UCSD-AML1 (cell line): Measurements from ENCODE around the gene MSL3B.
A peak's percentile ranks its signal among the peaks of the same experiment; 100 is the strongest.
"Not testable (repeated sequence)": the region's sequence is repeated elsewhere in the genome, so short reads cannot be mapped to it uniquely, and the experiment has no call there.

Experiments
- DNase-seq: peaks from one replicate; lab custom pipeline; 2025; ENCODE audit not compliant: unreplicated experiment; lab: John Stamatoyannopoulos, UW

The MSL3B gene

DNA sequence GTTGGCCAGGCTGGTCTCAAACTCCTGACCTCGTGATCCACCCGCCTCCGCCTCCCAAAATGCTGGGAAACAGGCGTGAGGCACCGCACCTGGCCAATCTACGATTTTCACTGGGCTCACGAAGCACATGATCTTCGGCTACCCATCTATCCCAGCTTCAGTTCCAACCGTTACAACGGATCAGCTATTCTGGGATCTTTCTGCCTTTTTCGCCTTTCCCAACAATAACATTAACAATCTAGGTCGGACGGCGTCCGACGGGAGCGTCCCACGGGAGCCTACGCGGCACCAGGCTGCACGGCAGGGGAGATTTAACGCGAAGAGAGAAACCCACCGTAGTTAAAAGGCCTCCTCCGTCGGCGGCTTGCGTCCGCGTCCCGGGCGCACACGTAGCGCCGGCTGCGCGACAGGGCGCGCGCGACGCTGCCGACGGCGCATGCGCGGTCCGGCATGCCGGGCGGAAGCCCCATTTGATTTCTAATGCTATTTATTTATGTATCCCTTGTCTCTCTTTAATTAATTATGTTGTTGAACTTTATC is at the start of gene MSL3B:
Gene MSL3B, minus strand, starts transcription at position 394 of the 540 bp plus-strand sequence.
- no peak for DNase-seq

DNA sequence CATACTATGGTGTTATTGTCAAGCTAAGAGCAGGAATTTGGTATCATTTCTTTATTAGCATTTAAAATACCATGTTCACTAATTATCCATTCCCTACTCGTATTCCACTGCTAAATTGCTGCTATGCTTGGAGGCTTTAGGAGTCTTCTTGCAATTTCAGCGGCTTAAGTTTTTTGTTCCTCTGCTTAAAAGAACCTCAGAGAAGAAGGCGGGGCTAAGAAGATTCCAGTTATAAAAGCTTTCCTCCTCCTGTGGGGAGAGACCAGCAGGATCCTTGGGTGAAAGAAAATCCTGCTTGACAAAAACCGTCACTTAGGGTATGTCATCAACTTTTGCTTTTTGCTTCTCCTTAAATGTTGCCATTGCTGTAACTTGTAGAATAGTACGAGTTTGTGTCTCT is 48.9 kb upstream of the MSL3B start, which contains the start of gene TRPM8:
Gene TRPM8, plus strand, starts transcription at position 258 of the 400 bp plus-strand sequence. CDS start 9,165 bp downstream, outside the sequence.
- DNase-seq = no peak

DNA sequence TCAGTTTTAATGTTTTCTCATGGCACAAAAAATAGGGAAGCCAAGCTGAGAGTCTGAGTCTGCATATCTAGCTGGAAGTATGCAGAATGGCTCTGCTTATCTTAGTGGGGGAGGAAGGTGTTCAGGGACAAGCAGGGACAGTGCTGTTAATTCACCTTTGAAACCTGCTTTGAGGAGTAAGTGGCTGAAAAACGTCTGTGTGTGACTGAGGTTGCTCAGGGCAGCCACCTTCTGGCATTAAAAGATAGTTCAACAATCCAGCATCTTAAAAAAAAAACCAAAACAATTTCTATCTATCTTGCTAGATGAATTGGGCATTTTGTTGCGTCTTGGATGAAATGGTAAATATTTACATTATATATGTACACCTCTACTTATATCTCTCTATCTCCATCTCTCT is 46.9 kb upstream of the MSL3B start:
- no peak for DNase-seq

DNA sequence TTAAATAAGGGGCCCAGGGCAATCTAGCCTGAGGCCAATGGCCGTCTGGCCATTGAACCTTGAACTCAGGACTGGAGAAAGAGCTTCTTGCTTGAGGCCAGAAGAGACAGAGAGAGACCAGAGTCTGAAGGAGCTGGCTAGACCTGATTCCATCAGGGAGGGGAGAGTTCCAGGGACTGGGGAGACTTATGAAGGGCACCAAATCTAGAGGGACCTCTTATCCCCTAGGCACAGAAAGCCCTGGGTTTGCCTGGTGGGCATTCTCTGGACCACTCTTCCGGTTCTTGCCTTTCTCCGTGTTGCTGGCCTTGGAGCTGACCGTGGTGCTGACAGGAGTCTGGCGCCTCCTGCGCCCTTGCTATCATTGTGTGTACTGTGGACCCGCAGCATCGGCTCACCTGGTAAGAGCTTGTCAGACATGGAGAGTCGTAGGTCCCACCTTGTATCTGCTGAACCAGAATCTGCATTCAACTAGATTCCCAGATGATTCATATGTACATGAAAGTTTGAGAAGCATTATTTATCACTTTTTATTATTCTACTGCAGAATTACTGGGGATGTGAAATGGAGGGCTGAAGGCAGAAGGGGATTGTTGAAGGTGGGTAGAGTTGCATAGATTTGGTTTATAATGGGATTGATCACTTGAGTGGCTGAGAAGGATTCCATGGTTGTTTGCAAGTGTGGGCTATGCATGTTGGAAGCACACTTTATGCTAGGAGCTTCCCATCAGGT is 44.7 kb upstream of the MSL3B start:
- peak; percentile 29 for DNase-seq

DNA sequence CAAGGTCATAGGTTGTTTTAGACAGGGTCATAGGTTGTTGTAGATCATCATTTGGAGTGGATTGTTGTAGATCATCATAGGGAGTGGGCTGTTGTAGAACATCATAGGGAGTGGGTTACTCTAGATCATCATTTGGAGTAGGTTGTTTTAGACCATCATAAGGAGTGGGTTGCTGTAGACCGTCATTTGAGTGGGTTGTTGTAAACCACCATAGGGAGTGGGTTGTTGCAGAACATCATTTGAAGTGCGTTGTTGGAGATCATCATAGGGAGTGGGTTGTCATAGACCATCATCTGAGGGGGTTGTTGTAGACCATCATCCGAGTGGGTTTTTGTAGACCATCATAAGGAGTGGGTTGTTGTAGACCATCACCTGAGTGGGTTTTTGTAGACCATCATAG is 39.4 kb upstream of the MSL3B start:
- no peak for DNase-seq

DNA sequence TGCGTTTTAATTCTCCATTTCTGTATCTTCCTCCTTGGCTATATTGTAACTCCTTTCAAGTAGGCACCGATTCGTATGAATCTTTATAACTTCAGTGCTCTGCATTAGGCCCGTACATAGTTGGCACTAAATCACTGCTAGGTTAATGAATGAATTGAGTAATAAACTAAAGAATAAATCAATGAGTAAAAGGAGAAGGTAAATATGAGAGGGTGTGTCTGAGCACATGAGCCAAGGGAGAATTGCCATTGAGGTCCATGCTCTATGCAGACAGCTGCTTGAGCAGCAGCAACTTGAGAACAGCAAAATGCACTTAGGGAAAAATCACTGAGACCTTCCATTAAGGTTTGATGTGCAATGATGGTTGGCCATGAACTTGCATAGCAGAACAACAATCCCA is 37.8 kb upstream of the MSL3B start:
- no peak for DNase-seq

DNA sequence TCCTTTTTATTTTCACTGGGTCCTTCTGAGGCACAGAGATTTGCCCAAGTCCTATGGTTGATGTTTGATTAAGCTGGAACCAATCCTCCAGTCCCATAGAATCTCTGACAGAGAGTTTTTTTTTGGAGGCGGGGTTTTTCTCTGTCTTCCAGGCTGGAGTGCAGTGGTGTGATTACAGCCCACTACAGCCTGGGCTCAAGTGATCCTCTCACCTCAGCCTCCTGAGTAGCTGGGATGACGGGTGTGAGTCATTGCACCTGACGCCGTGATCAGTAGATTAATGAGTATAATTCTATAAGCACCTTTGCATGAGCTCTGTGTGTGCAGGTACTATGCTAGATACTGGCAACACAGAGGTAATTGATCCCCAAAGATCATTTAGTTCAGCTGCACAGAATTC is 33.7 kb upstream of the MSL3B start:
- no peak for DNase-seq

DNA sequence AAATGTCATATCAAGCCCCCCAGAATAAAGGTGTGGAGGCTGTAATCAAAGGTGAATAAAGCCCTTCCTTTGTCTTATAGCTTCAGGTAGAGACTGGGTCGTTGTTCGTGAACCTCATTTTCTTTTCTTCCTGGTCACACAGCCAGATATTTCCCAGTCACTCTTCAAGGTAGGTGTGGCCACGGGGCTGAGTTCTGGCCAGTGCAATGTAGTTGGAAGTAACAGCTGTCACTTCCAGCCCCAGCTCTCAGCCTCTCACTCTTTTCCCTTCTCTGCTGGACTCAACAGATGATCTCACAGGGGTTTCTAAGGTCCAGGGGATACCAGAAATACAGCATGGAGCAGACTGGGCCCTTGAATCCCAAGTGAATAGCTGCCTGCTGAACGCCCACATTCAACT is 33.2 kb upstream of the MSL3B start:
- no peak for DNase-seq

DNA sequence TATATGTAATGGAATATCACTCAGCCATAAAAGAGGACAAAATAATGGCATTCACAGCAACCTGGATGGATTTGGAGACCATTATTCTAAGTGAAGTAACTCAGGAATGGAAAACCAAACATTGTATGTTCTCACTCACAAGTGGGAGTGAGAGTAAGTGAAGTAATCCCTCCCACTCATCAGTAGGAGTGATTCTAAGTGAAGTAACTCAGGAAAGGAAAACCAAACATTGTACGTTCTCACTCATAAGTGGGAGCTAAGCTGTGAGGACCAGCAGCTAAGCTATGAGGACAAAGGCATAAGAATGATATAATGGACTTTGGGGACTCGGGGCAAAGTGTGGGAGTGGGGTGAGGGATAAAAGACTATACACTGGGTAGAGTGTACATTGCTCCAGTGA is 28.1 kb upstream of the MSL3B start:
- not testable (repeated sequence) for DNase-seq

DNA sequence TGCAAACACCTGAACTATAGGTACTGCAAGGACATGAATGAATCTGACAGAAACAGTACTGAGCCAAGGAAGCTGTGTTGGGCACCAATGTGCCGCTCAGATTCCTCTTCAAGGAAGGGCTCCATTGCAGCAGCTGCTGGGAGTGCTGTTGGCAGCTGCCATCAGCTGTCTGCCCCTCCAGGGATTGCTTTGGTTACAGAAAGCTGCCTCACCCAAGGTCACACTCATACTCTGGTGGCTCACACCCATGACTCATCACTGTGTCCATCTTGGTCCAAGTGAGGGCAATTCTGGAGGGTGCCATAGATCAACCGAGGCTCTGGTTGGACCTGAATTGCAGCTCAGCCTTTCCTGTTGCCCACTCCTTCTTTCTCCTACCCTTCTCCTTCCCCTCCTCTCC is 24.6 kb upstream of the MSL3B start:
- no peak for DNase-seq

DNA sequence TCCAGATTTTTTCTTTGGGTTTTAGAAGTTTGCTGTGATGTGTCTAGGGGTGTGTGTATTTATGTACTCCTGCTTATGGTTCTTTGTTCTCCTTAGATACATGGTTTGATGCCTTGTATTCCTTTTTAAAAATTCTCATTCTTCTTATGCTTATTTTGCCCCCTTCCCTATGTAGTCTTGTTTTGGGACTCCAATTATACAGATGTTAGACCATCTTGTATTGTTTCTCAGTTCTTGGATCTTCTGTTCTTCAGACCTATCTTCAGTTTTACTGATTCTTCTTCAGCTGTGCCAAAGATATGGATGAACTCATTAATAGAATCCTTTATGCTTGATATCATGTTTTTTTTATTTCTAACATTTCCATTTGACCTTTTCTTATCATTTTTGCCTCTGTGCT is 14.2 kb upstream of the MSL3B start:
- DNase-seq = no peak

DNA sequence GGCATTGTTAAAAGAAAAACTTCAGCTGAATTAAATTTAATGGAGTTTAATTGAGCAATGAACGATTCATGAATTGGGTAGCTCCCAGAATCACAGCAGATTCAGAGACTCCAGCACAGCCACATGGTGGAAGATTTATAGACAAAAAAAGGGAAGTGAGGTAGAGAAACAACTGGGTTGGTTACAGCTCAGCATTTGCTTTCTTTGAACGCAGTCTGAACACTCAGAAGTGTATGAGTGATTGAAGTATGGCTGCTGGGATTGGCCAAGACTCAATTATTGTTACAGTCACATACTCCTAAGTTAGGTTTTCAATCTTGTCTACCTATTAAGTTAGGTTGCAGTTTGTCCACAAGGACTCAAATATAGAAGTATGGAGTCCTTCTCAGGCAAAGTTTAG is 3.9 kb upstream of the MSL3B start:
- not testable (repeated sequence) for DNase-seq

DNA sequence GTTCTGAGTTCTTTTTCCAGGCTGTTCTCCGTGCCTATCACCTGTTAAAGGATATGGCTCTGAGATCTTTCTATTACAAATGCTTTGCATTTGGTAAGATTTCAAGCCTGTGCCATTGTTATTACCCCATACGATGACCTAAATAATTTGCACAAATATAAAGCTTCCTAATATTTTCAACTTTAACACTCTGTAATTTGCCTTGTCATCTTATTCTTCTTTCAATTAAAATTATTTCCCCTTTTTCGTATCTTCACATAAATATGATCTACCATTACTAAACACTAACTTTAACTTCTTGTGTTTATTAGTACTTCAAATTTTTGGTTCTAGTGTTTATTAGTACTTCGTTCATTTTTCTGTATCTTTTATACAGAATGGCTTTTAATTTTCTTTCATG is 3.2 kb upstream of the MSL3B start:
- no peak for DNase-seq

DNA sequence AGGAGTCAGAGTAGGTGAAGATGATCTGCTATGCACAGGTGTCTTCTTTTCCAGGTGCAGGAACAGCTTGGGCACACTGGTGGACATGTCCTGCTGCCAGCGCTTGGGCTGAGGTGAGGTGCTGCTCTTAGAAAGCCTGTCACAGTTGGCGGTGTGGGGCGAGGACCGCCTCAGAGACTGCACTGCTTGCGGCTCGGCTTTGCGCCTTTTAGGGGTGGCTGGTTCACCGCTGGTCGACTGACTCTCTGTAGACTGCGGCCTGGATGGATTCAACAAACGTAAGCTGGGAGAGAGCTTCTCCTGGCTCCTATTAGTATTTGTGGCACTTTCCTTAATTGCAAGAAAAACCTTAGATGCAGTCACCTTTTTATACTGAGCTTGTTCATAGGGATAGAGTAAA is 1.7 kb downstream of the MSL3B start:
- no peak for DNase-seq

DNA sequence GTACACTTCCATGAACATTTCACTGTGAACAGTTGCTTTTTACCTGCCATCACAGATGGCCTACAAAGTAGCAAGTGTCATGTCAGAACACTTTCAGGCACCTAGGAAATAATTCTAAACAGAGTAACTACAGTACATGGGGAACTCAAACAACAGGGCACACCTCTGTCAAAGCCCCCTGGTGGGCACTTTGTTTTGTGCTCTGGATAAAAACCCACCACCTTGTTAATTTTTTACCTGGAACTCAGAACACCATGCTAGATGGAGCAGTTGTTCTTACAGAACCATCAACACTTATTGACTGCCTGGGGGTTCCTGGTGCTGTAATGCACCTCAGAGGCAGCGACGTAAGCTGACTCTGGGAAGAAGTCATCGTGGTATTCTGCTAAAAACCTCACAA is 2.3 kb downstream of the MSL3B start:
- DNase-seq = no peak

DNA sequence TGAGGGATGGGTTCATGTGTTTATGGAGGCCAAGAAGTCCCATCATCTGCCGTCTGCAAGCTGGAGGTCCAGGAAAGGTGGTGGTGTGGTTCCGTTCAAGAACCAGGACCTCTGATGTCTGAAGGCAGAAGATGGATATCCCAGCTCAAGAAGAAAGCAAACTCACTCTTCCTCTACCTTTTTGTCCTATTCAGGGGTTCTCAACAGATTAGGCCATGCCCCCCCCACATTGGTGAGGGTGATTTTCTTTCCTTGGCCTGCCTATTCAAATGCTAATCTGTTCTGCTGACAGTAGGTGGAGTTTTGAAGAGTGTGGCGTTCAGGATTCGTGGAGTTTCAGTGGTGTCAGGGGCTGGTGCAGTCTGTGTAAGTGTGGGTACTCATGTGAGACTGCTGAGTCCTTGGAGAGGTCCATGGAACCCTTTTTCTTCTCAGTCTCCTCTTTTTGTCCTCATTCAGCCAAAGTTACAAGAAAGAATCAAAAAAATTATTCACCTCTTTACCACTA is 5.9 kb downstream of the MSL3B start:
- no peak for DNase-seq

DNA sequence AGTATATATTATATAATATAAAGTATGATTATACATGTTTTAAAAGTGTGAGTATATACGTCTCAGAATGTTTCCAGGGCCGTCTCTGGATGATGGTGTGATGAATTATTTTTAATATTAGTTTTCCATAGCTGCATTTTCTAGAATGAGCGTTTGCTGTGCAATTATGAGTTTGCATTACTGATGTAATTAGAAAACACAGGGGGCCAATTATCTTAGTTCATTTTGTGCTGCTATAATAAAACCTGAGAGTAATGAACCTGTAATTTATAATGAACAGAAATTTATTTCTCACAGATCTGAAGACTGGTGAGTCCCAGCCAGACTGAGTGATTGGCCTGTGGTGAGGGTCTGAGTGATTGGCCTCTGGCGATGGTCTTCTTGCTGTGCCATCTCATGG is 9.9 kb downstream of the MSL3B start:
- no peak for DNase-seq

DNA sequence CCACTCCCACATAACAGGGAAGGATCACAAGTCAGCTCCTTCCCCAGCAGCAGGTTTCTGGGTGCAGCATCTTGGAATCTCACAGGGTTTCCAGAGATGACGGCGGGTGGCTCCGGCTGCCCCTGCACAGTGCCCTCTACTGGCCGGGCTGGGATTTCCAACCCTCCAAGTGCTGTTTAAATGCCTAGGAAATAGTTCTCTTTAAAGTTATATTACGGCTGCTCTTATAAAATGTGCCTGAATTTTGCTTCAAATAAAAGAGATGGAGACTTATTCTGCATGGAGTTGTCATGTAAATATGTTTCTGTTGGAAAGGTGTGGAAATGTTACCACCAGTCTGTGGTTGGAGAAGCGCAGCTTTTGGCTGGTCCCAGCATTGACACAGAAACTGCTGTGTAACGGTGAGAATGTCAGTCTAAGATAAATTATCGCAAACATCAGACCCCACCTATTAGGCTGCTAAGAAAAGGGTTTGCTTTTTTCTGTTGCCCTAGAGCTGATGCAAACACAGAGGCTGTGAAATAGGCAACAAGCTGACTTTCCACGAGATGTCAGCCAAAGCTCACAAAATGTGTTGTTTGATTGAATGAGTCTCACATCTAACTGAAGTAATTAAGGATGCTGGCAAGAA is 10.6 kb downstream of the MSL3B start:
- DNase-seq = peak; percentile 55

DNA sequence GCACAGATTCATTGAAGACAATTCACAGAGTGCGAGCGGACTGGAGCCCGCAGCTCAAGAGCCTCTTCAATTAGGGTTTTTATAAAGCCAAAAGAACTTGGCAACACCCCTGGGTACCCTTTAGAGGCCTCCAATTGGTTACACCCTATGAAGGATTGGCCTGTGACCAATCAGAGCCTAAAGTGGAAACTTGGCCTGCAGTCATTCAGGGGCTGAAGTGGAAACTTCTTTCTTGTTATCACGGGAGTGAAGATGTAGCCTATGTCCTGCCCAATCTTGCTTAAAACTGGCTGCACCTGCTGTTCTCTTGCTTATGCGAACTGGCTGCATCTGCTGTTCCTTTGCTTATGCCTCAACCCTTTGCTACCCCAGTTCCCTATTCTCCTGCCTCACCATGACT is 12.0 kb downstream of the MSL3B start:
- DNase-seq = no peak

DNA sequence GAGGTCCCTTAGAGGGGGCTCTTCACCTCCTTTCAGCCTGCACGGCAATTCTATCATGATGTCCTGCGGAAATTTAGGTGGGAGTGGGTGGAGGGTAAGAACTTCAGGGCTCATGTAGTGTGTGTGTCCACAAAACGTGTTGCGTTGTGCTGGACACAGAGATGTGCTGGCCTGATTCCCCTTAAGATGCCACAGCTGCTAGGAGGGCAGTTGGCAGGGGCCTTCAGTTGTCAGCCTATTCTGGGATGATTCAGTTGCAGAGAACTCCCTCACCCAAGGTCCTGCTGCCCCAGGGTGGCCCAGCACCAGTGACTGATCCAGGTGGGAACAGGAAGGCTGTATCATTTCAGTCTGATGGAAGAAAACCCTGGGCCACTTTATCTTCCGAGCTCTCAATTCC is 12.8 kb downstream of the MSL3B start:
- no peak for DNase-seq

DNA sequence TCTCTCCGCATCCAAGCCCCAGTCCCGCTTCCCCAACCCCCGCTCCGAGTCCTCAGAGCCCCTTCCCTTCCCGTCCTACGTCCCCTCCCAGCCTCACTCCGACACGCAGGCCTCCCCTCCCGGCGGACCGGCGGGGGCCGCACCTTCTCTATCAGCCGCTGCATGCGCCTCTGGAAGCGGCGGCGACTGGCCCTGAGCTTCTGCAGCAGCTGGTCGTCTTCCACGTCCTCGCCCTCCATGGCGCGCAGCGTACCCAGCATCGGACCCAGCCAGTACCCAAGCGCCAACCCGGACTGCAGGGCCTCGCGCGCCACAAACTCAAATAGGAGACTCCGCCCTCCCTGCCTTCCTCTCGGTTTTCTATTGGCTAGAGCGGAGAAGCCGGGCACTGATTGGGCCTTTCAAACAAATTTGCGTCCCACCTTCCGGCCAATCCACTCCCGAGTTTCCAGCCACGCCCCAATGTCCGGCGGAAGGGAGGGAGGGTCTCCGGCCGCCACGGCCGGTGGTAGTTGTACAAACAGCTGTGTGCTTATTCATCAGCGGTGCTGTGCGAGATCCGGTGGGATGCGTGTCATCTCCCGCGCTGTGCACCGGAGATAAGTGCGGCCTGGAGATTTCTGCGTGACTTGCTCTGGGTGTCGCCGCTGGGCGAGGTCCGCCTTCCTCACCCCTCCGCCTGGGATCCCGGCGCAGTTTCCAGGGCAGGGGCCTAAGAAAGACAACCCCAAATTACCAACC is 13.8 kb downstream of the MSL3B start, which contains the start of gene HJURP:
Gene HJURP, minus strand, starts transcription at position 295 of the 741 bp plus-strand sequence. Its CDS starts 35 bp downstream, at position 260.
- peak; percentile 92 for DNase-seq

DNA sequence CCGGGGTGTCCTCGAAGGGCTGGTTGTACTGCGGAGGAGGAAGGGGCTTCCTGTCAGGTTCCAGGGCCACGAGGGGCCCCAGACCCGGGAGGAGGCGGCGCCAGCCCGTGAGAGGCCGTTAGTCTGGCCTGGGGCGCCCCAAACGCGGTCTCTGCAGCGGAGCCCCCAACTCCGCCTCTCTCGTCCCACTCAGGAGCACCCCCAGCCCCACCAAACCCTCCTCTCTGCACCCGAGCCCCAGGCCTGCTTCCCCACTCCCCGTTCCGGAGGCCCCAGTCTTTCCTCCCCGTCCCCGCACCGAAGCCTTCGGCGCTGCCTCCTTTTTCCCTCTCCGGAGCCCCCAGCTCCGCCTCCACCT is 14.3 kb downstream of the MSL3B start:
- DNase-seq = no peak
